Neural crest cell (in vitro differentiated cells): Measurements from ENCODE around the gene CMIP. TPM values are rescaled to one million over a fixed set of nuclear protein-coding genes. Genes with fewer than 3 reads are reported as not detected.

ENCODE experiments used
- DNase-seq: peaks from one replicate; pipeline ENCODE4 v3.0.0; 2021; ENCODE audit warnings: low read depth, mixed read lengths, low spot score
- H3K27ac Mint-ChIP-seq: one replicate; pipeline ENCODE4 v1.8.0; 2021; ENCODE audit warnings: mild to moderate bottlenecking, mixed read lengths; ENCODE audit not compliant: unreplicated experiment
- H3K27me3 Mint-ChIP-seq: 2 replicates; pipeline ENCODE4 v1.8.0; 2021; ENCODE audit warnings: low read depth, mild to moderate bottlenecking, mixed read lengths
- H3K36me3 Mint-ChIP-seq: 2 replicates; pipeline ENCODE4 v1.8.0; 2021; ENCODE audit warnings: low read depth, mild to moderate bottlenecking, mixed read lengths
- H3K4me1 Mint-ChIP-seq: 2 replicates; pipeline ENCODE4 v1.8.0; 2021; ENCODE audit warnings: mixed read lengths
- H3K4me3 Mint-ChIP-seq: one replicate; pipeline ENCODE4 v1.8.0; 2021; ENCODE audit warnings: mild to moderate bottlenecking, mixed read lengths
- H3K9me3 Mint-ChIP-seq: 2 replicates; pipeline ENCODE4 v1.8.0; 2021; ENCODE audit warnings: mixed read lengths
- total RNA-seq: library from RNA; stranded (reverse); gene quantifications from 2 replicates; pipeline ENCODE4 v1.2.1, GENCODE V29; 2021
- TF ChIP-seq, protein P1 (sequence below): fragments of 200-600 bp; sonication (generic); conservative IDR thresholded peaks from 2 replicates; pipeline ENCODE4 v1.5.0; 2021; ENCODE audit warnings: antibody characterized with exemption, mild to moderate bottlenecking

The CMIP gene
- total RNA-seq, 1 donor from 2014 or later, result 41.2 TPM

DNA sequence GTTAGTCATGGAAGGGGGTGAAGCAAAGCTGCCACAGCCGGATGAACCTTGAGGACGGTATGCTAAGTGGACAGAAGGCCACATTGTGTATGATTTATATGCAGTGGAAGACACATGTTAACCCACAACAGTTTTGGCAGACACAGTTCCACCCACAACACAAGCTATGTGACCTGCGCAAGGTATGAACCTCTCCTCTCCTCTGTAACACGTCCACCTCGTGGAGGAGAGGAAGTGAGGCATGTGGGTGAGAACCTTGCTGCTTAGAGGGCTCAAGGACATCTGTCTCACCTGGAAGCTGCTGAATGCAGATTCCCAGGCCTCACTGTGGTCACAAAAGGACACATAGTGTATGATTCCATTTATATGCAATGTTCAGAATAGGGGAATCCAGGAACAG is 198.3 kb downstream of the CMIP start:
- Mint-ChIP-seq H3K36me3 (peaks cover 3% of the 10 kb centered on the region), H3K27me3 (no peaks in the 10 kb centered on the region), H3K4me1 (peaks cover 45% of the 10 kb centered on the region), H3K9me3 (peaks cover 3% of the 10 kb centered on the region), H3K4me3 (no peak overlapping the region), H3K27ac (no peak overlapping the region)
- TF ChIP-seq, protein P1, sequence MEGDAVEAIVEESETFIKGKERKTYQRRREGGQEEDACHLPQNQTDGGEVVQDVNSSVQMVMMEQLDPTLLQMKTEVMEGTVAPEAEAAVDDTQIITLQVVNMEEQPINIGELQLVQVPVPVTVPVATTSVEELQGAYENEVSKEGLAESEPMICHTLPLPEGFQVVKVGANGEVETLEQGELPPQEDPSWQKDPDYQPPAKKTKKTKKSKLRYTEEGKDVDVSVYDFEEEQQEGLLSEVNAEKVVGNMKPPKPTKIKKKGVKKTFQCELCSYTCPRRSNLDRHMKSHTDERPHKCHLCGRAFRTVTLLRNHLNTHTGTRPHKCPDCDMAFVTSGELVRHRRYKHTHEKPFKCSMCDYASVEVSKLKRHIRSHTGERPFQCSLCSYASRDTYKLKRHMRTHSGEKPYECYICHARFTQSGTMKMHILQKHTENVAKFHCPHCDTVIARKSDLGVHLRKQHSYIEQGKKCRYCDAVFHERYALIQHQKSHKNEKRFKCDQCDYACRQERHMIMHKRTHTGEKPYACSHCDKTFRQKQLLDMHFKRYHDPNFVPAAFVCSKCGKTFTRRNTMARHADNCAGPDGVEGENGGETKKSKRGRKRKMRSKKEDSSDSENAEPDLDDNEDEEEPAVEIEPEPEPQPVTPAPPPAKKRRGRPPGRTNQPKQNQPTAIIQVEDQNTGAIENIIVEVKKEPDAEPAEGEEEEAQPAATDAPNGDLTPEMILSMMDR, result no peak
- DNase-seq, result no peak

DNA sequence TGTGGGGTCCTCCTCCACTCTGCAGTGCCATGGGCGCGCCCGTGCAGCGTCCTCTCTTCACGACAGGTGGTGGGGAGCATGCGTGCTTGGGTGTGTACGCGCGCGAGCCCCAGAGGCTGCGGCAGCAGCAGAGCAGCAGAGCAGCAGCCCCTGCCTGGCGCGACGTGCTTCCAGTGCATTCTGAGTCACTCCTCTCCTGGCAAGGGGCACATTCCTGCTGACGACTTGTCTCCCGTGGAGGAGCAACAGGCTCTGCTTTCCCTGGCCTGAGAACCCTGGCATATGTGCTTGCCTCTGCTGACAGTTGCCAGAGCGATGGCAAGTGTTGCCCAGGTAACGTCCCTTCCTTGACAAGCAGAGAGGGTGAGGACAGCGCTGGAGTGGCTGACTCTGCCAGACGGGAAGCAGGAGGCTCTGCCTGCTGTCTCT is 200.7 kb downstream of the CMIP start:
- DNase-seq, result no peak
- TF ChIP-seq, protein P1, result no peak
- no peak overlapping the region for H3K4me3 Mint-ChIP-seq
- peaks cover 5% of the 10 kb centered on the region for H3K36me3 Mint-ChIP-seq
- no peaks in the 10 kb centered on the region for H3K27me3 Mint-ChIP-seq
- H3K27ac Mint-ChIP-seq, result no peak overlapping the region
- H3K4me1 Mint-ChIP-seq, result peaks cover 57% of the 10 kb centered on the region
- peaks cover 3% of the 10 kb centered on the region for H3K9me3 Mint-ChIP-seq

DNA sequence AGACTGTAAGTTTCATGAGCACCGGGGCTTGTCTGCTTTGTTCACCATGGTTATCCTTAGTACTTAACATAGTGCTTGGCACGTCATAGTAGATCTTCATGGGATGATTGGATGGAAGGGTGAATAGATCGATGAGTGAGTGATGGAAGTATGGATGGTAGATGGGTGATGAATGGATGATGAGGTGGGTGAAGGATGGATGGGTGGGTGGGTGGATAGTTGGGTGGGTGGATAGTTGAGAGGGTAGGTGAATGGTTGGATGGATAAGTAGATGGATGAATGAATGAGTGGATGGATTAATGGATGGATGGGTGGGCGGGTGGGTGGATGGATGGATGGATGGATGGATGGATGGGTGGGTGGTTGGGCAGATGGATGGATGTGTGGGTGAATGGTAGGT is 201.3 kb downstream of the CMIP start:
- Mint-ChIP-seq H3K4me1 (peaks cover 63% of the 10 kb centered on the region), H3K36me3 (peaks cover 5% of the 10 kb centered on the region), H3K4me3 (no peak overlapping the region), H3K27ac (no peak overlapping the region), H3K9me3 (peaks cover 3% of the 10 kb centered on the region), H3K27me3 (no peaks in the 10 kb centered on the region)
- TF ChIP-seq, protein P1, result no peak
- no peak for DNase-seq

DNA sequence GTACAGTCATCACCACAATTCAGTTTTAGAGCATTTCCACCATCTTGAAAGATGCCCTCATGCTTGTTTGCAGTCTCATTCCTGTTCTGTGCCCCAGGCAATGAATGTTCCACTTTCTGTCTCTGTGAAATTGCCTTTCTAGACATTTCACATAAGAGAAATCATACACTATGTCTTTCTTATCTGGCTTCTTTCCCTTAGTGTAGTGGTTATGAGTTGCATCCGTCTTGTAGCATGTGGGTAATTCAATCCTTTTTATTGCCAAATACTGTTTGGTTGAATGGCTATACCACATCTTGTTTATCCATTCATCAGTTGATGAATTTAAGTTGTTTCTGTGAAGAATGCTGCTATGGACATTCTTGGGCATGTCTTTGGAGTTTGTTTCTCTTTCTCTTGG is 202.0 kb downstream of the CMIP start:
- H3K9me3 Mint-ChIP-seq, result peaks cover 3% of the 10 kb centered on the region
- no peak for DNase-seq
- H3K4me1 Mint-ChIP-seq, result peaks cover 63% of the 10 kb centered on the region
- H3K27me3 Mint-ChIP-seq, result no peaks in the 10 kb centered on the region
- peaks cover 5% of the 10 kb centered on the region for H3K36me3 Mint-ChIP-seq
- TF ChIP-seq, protein P1, result no peak
- no peak overlapping the region for H3K27ac Mint-ChIP-seq
- no peak overlapping the region for H3K4me3 Mint-ChIP-seq

DNA sequence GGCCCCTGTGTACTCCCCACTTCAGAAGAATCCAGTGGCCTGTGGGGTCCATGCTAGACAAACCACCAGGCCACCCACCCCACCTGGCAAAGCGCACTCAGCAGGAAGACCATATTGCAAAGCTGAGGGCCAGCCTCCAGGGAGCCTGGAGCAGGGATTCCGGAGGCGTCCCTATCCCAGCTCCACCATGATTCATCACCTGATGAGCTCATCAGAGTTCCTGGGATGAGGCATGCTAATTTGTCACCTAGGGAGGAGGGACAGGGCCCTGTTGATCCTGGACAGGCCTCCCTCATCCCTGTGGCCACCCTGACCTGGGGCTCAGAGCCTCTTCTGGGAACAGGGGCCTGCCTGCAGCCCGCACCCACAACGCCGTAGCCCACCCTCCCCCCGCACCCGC is 202.9 kb downstream of the CMIP start:
- peaks cover 5% of the 10 kb centered on the region for H3K36me3 Mint-ChIP-seq
- H3K9me3 Mint-ChIP-seq, result peaks cover 3% of the 10 kb centered on the region

More for the DNA sequence above, 202.9 kb downstream of the CMIP start:
- TF ChIP-seq, protein P1, result no peak
- no peaks in the 10 kb centered on the region for H3K27me3 Mint-ChIP-seq
- no peak overlapping the region for H3K27ac Mint-ChIP-seq
- no peak overlapping the region for H3K4me3 Mint-ChIP-seq
- DNase-seq, result no peak
- H3K4me1 Mint-ChIP-seq, result peaks cover 69% of the 10 kb centered on the region
